Measurements from ENCODE around the gene CFAP61.

CFAP61 gene

DNA sequence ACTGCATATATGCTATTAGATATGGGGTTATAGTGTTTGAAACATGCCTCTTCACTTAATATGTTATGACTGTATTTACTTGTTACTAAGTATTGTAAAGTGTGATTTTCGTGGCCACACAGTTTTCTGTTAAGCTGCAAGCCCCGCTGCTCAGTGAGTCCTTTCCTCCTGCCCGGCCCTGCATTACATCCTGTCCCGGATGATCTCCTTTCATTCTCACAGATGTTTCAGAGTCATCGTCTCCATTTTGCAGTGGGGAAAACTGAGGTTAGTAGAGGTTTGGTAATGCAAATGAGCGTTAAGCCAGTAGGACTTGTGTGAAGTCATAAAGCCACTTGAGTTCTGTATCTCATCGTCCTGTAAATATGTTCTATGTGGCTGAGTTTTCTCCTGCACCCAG is 155.5 kb downstream of the CFAP61 start:
- TF ChIP-seq ZBTB11 (tag by site-specific recombination; conservative IDR thresholded peaks at IDR 0.05; ENCODE audit: low read depth) (no peak), ZNF610 (tag by site-specific recombination; IDR thresholded peaks at IDR 0.05; ENCODE audit: borderline replicate concordance) (no peak), ZNF169 (tag by site-specific recombination; IDR thresholded peaks at IDR 0.05) (no peak), ZNF394 (tag by site-specific recombination; IDR thresholded peaks at IDR 0.05; ENCODE audit: borderline replicate concordance) (no peak), TRIM28 (IDR thresholded peaks at IDR 0.05; ENCODE audit: borderline replicate concordance, low read length) (no peak), ZNF221 (tag by site-specific recombination; IDR thresholded peaks at IDR 0.05; ENCODE audit: borderline replicate concordance) (no peak), ZNF843 (tag by site-specific recombination; IDR thresholded peaks at IDR 0.05) (no peak), ZNF830 (tag by site-specific recombination; IDR thresholded peaks at IDR 0.05; ENCODE audit: low read depth) (no peak), ZNF571 (tag by site-specific recombination; IDR thresholded peaks at IDR 0.05) (no peak), ZNF561 (tag by site-specific recombination; IDR thresholded peaks at IDR 0.05; ENCODE audit: borderline replicate concordance) (no peak), ZNF391 (tag by site-specific recombination; IDR thresholded peaks at IDR 0.05; ENCODE audit: borderline replicate concordance, low read depth) (no peak), ZNF701 (tag by site-specific recombination; IDR thresholded peaks at IDR 0.05) (no peak), ZNF174 (tag by site-specific recombination; IDR thresholded peaks at IDR 0.05) (no peak), ZNF292 (tag by site-specific recombination; IDR thresholded peaks at IDR 0.05; ENCODE audit: borderline replicate concordance, low read depth) (no peak)
- TF ChIP-seq, protein P1, sequence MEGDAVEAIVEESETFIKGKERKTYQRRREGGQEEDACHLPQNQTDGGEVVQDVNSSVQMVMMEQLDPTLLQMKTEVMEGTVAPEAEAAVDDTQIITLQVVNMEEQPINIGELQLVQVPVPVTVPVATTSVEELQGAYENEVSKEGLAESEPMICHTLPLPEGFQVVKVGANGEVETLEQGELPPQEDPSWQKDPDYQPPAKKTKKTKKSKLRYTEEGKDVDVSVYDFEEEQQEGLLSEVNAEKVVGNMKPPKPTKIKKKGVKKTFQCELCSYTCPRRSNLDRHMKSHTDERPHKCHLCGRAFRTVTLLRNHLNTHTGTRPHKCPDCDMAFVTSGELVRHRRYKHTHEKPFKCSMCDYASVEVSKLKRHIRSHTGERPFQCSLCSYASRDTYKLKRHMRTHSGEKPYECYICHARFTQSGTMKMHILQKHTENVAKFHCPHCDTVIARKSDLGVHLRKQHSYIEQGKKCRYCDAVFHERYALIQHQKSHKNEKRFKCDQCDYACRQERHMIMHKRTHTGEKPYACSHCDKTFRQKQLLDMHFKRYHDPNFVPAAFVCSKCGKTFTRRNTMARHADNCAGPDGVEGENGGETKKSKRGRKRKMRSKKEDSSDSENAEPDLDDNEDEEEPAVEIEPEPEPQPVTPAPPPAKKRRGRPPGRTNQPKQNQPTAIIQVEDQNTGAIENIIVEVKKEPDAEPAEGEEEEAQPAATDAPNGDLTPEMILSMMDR (tag by site-specific recombination; IDR thresholded peaks at IDR 0.05), result no peak
- TF ChIP-seq, protein P2, sequence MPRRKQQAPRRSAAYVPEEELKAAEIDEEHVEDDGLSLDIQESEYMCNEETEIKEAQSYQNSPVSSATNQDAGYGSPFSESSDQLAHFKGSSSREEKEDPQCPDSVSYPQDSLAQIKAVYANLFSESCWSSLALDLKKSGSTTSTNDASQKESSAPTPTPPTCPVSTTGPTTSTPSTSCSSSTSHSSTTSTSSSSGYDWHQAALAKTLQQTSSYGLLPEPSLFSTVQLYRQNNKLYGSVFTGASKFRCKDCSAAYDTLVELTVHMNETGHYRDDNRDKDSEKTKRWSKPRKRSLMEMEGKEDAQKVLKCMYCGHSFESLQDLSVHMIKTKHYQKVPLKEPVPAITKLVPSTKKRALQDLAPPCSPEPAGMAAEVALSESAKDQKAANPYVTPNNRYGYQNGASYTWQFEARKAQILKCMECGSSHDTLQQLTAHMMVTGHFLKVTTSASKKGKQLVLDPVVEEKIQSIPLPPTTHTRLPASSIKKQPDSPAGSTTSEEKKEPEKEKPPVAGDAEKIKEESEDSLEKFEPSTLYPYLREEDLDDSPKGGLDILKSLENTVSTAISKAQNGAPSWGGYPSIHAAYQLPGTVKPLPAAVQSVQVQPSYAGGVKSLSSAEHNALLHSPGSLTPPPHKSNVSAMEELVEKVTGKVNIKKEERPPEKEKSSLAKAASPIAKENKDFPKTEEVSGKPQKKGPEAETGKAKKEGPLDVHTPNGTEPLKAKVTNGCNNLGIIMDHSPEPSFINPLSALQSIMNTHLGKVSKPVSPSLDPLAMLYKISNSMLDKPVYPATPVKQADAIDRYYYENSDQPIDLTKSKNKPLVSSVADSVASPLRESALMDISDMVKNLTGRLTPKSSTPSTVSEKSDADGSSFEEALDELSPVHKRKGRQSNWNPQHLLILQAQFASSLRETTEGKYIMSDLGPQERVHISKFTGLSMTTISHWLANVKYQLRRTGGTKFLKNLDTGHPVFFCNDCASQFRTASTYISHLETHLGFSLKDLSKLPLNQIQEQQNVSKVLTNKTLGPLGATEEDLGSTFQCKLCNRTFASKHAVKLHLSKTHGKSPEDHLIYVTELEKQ (tag by site-specific recombination; IDR thresholded peaks at IDR 0.05; ENCODE audit: borderline replicate concordance), result no peak
- Histone ChIP-seq H3K4me3 (ENCODE audit: low read depth, low read length) (no peak overlapping the region), H3K4me1 (ENCODE audit: control insufficient read depth, insufficient read depth, low read length) (peaks cover 13% of the 10 kb centered on the region), H3K9me3 (ENCODE audit: control insufficient read depth, insufficient read depth, low read depth, low read length) (no peaks in the 10 kb centered on the region), H3K36me3 (ENCODE audit: control insufficient read depth in 2 of 2, insufficient read depth in 1 of 2, low read length in 2 of 2) (no peaks in the 10 kb centered on the region), H3K27ac (ENCODE audit: extremely low read depth, low read depth, low read length) (no peak overlapping the region)
- CTCF ChIA-PET, result no interaction called here
- POLR2A ChIA-PET, result no interaction called here

DNA sequence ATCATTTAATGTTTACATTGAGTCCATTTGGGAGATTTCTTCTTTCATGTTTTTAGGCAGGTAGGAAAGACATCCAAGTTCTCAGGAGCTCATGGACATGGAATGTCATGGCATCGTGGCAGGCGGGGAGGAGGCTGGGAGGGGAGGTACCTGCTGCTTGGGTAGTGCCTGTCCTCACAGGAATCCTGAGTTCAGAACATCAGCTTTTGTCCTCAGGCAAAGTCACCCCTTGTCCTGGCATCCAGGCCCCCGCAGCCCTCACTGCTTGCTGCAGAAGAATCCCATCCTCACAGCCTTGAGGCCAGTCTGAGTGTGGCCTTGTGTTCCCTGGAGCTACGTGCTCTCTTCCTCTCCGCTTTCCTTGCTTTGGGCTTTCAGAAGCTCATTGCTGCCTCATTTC is 157.4 kb downstream of the CFAP61 start:
- Histone ChIP-seq H3K4me1 (ENCODE audit: control insufficient read depth, insufficient read depth, low read length) (peaks cover 15% of the 10 kb centered on the region), H3K4me3 (ENCODE audit: low read depth, low read length) (no peak overlapping the region), H3K36me3 (ENCODE audit: control insufficient read depth in 2 of 2, insufficient read depth in 1 of 2, low read length in 2 of 2) (no peaks in the 10 kb centered on the region), H3K9me3 (ENCODE audit: control insufficient read depth, insufficient read depth, low read depth, low read length) (no peaks in the 10 kb centered on the region), H3K27ac (ENCODE audit: extremely low read depth, low read depth, low read length) (no peak overlapping the region; the same call in 1 of the 2 replicates)
- ChIA-PET CTCF (no interaction called here), POLR2A (no interaction called here)
- TF ChIP-seq, protein P1 (tag by site-specific recombination; IDR thresholded peaks at IDR 0.05), result 0 out of 2 replicates have a peak, but pooled peaks have one; percentile 7
- no peak for TF ChIP-seq ZNF202 (tag by site-specific recombination; IDR thresholded peaks at IDR 0.05; ENCODE audit: borderline replicate concordance)
